Lung microvascular endothelial cell (primary cell): ENCODE results near the gene IFNA5. TPM values are rescaled to one million over a fixed set of nuclear protein-coding genes. Genes with fewer than 3 reads are reported as not detected.

Source experiments
- DNase-seq, 2 donors: peaks; one replicate each; pipeline versions ENCODE4 v3.0.0 to v3.0.0-alpha.2; 2010; ENCODE audit warnings: low read depth in 2 of 2
- total RNA-seq: library from RNA; depleted of rRNA; stranded (reverse); fragments of >200 nt; gene quantifications from 2 replicates; pipeline ENCODE4 v1.2.1, GENCODE V29; 2014

IFNA5 gene
- not detected in 2 replicates for total RNA-seq

DNA sequence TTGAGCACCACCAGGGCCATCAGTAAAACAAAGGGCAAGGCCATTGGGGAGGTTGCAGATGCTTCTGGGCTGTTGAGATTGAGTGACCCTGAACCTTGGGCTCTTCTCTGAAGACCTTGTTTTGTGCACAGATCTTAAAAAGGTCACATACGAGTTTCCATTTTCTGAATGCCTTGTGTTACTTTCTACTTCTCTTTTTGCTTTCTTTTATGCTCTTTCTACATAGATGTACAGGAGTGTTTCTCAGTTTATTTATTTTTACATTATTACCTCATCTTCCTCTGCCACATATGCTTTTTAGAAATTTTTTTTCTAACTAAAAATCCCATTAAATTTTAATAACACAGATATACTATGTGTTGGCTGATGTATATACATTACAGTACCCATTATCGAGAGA lies at the start of gene IFNA5:
IFNA5 (minus strand) TSS at position 101 of the 400 bp plus-strand sequence; CDS start at position 44, 57 bp downstream.
- no peak for DNase-seq

- no peak for DNase-seq
Observed at GRCh38 chr9:21350787-21351186, 45.7 kb upstream of the IFNA5 start, which contains the start of gene IFNA6. IFNA6 (minus strand) TSS chr9:21350887; CDS start chr9:21350887, 0 bp downstream.

DNA sequence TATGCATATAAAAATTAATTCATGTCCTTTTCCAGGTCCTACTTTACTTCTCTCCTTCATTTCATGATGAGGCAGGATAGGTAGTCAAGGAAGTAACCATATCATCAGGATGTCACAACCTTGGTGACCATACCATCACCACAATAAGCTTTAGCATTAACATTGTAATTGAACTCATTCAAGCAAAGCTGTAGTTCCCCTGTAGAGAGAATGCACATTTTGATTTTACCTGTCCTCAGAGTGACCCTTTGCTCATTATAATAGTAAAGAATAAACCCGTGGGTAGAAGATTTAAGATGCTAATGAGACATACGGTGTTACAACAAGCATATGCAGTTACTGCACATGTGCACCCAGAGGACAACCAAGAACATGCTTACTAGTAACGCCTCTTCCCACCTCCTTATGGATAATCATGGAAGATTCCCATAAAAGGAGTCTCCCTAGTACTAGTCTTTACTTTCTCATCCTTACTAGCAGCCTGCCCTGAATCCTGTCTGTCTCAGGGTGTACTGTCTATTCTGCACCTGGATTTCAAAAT lies 43.4 kb upstream of the IFNA5 start:
- DNase-seq = no peak

- DNase-seq = no peak
Observed at GRCh38 chr9:21340735-21341134, 35.6 kb upstream of the IFNA5 start.

GRCh38 chr9:21336457-21336856 lies 31.3 kb upstream of the IFNA5 start:
- no peak for DNase-seq

GRCh38 chr9:21334701-21335632 lies 29.9 kb upstream of the IFNA5 start, which contains the start of gene KLHL9:
KLHL9 (minus strand) TSS chr9:21335404; CDS start chr9:21334859, 545 bp downstream.
- peak; percentile 92 to 93 for DNase-seq

GRCh38 chr9:21333226-21333625 lies 28.1 kb upstream of the IFNA5 start:
- DNase-seq = no peak

- no peak for DNase-seq
Observed at GRCh38 chr9:21331676-21332402, 26.7 kb upstream of the IFNA5 start.

- DNase-seq = peak; percentile 54 to 69
Observed at GRCh38 chr9:21326526-21327139, 21.5 kb upstream of the IFNA5 start.

DNA sequence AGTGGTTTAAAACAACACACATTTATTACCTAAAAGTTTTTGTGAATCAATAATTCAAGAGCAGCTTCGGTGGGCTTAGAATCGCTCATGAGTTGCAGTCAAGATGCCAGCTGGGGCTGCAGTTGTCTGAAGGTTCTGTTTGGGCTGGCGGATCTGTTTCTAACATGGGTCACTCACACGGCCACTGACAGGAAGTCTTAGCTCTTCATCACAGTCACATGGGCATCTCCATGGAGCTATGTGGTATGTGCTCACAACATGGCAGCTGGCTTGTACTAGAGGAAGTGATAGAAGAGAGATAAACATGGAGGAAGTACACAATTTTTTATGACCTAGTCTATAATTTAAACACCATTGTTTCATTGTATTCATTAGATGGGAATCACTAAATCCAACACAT lies 18.9 kb upstream of the IFNA5 start:
- DNase-seq = peak; percentile 28 to 75

GRCh38 chr9:21322911-21323461 lies 17.9 kb upstream of the IFNA5 start:
- no peak for DNase-seq

DNA sequence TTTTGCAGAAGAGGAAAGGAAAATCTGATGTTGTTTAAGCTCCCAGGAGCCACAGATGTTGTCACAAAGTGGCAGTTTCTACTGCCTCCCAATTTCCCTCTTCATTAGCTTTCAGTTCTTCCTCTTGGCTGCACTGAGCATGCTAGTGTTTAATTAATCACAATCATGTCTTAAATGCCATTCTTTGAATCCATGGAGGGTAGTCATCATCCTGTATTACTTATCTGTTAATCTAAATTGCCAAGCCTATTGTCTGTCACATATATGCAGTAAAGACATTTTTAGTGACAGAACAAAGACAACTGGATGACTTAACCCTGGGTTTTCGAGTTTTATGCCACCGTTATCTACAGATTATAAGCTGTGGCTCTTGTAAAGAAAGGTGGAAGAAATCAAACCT lies 15.4 kb upstream of the IFNA5 start:
- peak in 1 of 2 donors; percentile 45 for DNase-seq

DNA sequence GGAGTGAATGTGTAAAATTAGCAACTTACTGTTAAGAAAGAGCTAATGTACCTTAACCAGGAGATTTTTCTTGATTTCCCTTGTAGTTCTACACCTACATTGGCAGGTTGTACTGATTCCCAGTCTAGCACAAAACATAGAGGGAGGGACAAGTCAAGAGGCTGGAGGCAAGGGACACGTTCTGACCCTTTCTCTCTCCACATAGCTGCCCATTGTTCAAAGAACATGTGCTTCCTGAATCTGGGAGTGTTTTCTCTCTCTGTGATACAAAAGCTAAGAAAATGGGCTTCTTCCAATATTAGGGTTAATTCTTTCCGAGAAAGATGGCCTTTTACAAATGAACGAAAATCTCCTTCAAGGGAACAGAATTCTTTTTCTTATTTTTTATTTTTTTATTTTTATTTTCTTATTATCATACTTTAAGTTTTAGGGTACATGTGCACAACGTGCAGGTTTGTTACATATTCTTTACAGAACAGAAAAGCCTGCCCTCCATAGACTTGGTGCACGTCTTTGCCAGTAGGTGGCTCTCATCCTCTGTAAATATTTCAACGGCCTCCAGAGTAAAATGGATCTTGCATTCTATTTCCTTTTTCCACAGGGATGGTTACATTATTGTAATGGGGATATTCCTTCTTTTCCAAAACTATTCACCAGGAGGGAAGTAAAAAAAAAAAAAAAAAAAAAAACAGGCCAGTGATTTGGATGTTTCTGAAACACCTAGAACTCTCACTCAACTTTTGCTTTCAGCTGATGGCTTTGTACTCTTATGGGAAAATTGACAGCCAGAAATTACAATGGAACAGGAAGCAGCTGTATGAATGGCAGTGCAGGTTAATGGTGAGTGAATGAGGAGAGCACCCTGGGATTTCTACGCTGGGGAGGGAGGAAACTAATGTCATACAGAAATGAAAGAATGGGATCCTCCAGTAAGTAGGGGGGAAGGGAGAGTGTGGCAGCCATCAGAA lies 13.1 kb upstream of the IFNA5 start:
- peak; percentile 68 to 75 for DNase-seq

DNA sequence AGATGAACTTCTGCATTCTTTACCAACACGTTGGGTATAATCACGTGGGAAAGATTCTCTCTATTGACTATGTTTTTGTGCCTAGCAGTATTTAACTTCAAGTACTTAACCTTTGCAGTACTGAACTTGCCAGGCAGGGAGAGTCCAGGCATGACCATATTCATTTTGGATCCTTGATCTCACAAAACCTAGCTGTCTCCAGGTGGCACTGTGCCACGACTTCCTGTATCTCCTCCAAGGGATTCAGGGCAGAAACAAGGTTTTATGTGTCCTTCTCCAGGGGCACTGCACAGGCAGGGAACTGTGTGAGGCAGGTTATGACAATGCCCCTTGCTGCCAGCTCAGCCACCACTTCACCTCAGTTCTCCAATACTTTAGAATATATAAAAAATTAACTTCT lies 11.7 kb upstream of the IFNA5 start:
- DNase-seq = no peak

DNA sequence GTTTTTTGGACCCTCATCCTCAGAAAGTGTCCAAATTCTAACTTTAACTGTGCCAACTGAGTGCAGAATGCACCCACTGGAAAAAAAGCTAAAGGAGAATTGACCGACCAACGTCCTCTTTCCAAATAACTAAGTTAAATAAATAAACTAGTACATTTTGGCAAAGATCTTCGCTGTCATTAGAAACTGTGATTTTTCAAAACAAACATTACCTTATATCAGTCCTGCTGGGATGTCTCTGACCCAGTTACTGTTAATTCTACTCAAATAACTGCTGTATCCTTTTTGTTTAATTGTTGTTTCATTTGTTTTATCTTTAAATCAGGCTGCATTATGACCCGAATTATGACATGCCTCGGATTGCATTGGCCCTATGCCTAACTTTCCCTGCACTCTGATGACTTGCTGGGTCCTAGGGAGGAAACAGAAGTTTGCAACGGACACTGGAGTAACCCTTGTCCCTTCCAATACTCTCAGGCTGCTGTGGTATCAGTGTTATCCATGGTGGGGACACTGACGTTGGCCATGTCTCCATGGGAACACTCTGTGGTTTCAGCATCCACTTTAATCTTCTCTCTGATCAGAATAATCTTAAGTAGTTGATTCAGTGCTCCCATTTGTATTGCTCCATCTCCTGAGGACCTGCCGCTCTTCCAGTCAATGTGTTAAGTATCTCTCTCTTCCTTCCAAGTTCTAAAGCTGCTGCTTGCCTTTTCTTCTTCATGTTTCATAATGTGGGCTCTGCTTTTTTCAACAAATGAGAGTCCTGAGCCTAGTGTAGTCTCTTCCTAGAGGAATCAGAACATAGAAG lies 11.1 kb upstream of the IFNA5 start:
- DNase-seq = peak in 1 of 2 donors; percentile 30

DNA sequence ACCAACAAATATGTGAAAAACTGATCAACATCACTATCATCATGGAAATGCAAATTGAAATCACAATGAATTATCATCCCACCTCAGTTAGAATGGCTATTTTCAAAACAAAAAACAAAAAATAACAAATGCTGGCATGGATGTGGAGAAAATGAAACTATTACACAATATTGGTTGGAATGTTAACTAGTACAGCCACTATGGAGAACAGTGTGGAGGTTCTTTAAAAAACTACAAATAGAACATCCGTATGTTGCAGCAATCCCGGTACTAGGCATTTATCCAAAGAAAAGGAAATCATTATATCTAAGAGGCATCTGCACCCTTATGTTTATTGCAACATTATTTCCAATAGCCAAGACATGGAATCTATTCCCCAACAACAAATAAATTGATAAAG lies 9.0 kb upstream of the IFNA5 start:
- DNase-seq = no peak

GRCh38 chr9:21311889-21312288 lies 6.8 kb upstream of the IFNA5 start:
- DNase-seq = no peak

- DNase-seq = no peak
Observed at GRCh38 chr9:21295992-21296391, 9.1 kb downstream of the IFNA5 start.

DNA sequence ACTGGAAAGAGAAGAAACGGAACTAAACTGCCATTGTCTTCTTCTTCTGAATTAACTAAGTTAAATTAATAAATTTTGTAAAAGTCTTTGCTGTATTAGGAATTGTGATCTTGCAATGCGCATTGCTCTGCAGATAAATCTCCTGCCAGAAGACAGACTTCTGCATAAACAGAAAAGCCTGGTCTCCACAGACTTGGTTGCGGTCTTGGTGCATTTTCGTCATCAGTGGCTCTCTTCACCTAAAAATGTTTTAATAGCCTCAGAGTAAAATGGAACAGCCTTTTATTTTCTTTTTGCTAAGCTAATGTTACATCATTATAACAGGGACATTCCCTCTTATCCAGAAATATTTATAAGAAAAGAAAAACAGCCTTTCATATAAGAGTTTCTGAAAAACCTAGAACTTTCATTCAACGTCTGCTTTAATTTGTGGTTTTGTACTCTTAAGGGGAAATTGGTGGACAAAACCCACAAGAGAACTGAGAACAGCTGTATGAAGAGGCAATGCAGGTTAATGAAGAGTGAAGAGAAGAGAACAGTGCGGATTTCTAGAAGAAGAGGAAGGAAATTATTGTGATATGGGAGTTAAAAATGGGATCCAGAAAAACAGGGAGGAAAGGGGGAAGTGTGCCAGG lies 10.1 kb downstream of the IFNA5 start:
- DNase-seq = no peak
